Stimulated activated CD8-positive, alpha-beta memory T cell treated with anti-CD3 and anti-CD28 coated beads, Interleukin-2, amount 100 ng/mL, for 48 hours (primary cell): ENCODE measurements around the gene MARK3.

ENCODE experiments used
- DNase-seq, 2 donors: peaks; one replicate each; pipeline ENCODE4 v3.0.0-alpha.2; 2020; ENCODE audit warnings: low read depth in 2 of 2

Gene MARK3

GRCh38 chr14:103535891-103536565, 150.8 kb downstream of the MARK3 start:
- DNase-seq: no peak

GRCh38 chr14:103536693-103537092, 151.5 kb downstream of the MARK3 start:
- no peak for DNase-seq

GRCh38 chr14:103537175-103537990, 152.2 kb downstream of the MARK3 start:
- DNase-seq: no peak

- DNase-seq: no peak
Observed at GRCh38 chr14:103538291-103539055, 153.3 kb downstream of the MARK3 start.

GRCh38 chr14:103539056-103539825, 154.0 kb downstream of the MARK3 start:
- no peak for DNase-seq

GRCh38 chr14:103540821-103541708, 155.8 kb downstream of the MARK3 start:
- no peak for DNase-seq

GRCh38 chr14:103541709-103542604, 156.7 kb downstream of the MARK3 start:
- DNase-seq: no peak

GRCh38 chr14:103542605-103543088, 157.4 kb downstream of the MARK3 start:
- no peak for DNase-seq

GRCh38 chr14:103543140-103543539, 157.9 kb downstream of the MARK3 start:
- DNase-seq: no peak

GRCh38 chr14:103543721-103544387, 158.6 kb downstream of the MARK3 start:
- no peak for DNase-seq

- no peak for DNase-seq
Observed at GRCh38 chr14:103544388-103545218, 159.4 kb downstream of the MARK3 start.

GRCh38 chr14:103545219-103545914, 160.2 kb downstream of the MARK3 start:
- no peak for DNase-seq

GRCh38 chr14:103545915-103546651, 160.9 kb downstream of the MARK3 start:
- DNase-seq: no peak

- DNase-seq: peak; percentile 58 to 70
Observed at GRCh38 chr14:103546652-103547454, 161.6 kb downstream of the MARK3 start.

- no peak for DNase-seq
Observed at GRCh38 chr14:103547455-103547940, 162.3 kb downstream of the MARK3 start.
